Germinal center (tissue), 1 donor: ENCODE data around the gene INPP4A.

Experiments used
- DNase-seq: peaks from one replicate; pipeline ENCODE4 v3.0.0; 2012; ENCODE audit warnings: mixed read lengths, low spot score

INPP4A gene

GRCh38 chr2:98496750-98497493 is 52.3 kb downstream of the INPP4A start:
- no peak for DNase-seq

- no peak for DNase-seq
Measured at GRCh38 chr2:98498703-98499440, 54.2 kb downstream of the INPP4A start.

GRCh38 chr2:98500561-98500960 is 55.9 kb downstream of the INPP4A start:
- no peak for DNase-seq

- no peak for DNase-seq
Measured at GRCh38 chr2:98501223-98501622, 56.6 kb downstream of the INPP4A start.

GRCh38 chr2:98501876-98502275 is 57.2 kb downstream of the INPP4A start:
- no peak for DNase-seq

GRCh38 chr2:98502556-98503335 is 58.1 kb downstream of the INPP4A start:
- DNase-seq = no peak

- DNase-seq = no peak
Measured at GRCh38 chr2:98503481-98504105, 58.9 kb downstream of the INPP4A start.

GRCh38 chr2:98504381-98505109 is 59.9 kb downstream of the INPP4A start:
- DNase-seq = no peak

- DNase-seq = no peak
Measured at GRCh38 chr2:98505311-98505808, 60.7 kb downstream of the INPP4A start.

GRCh38 chr2:98505971-98506664 is 61.5 kb downstream of the INPP4A start:
- no peak for DNase-seq

GRCh38 chr2:98506881-98507280 is 62.2 kb downstream of the INPP4A start:
- no peak for DNase-seq

- no peak for DNase-seq
Measured at GRCh38 chr2:98507461-98507860, 62.8 kb downstream of the INPP4A start.

GRCh38 chr2:98507891-98508708 is 63.4 kb downstream of the INPP4A start:
- DNase-seq = no peak

GRCh38 chr2:98508709-98509066 is 64.0 kb downstream of the INPP4A start:
- DNase-seq = no peak

GRCh38 chr2:98509542-98510321 is 65.1 kb downstream of the INPP4A start:
- DNase-seq = no peak

GRCh38 chr2:98510322-98510662 is 65.6 kb downstream of the INPP4A start:
- no peak for DNase-seq

GRCh38 chr2:98511981-98512380 is 67.3 kb downstream of the INPP4A start:
- no peak for DNase-seq

- no peak for DNase-seq
Measured at GRCh38 chr2:98512699-98513098, 68.0 kb downstream of the INPP4A start.

GRCh38 chr2:98514096-98514639 is 69.5 kb downstream of the INPP4A start:
- DNase-seq = no peak
